HepG2 (cell line): ENCODE results near the gene LARP1. TPM values are rescaled to one million over a fixed set of nuclear protein-coding genes. Genes with fewer than 3 reads are reported as not detected.

ENCODE experiments used
- ATF2 ChIP-seq: sonication (generic); formaldehyde crosslinking; IDR thresholded peaks from 2 replicates; pipeline ENCODE4 v1.4.0; 2020; ENCODE audit warnings: missing genetic modification reagents
- DDIT3 ChIP-seq: sonication (generic); formaldehyde crosslinking; IDR thresholded peaks from 2 replicates; pipeline ENCODE4 v1.4.0; 2020; ENCODE audit warnings: mild to moderate bottlenecking, missing genetic modification reagents
- DMTF1 ChIP-seq: sonication (generic); formaldehyde crosslinking; IDR thresholded peaks from 2 replicates; pipeline ENCODE4 v1.4.0; 2020; ENCODE audit warnings: mild to moderate bottlenecking, missing genetic modification reagents
- GABPA ChIP-seq, 2 experiments: IDR thresholded peaks; 2 replicates each; pipeline ENCODE4 v1.6.1; 2011 to 2016; ENCODE audit warnings: low read depth in 2 of 2, low read length in 1 of 2, missing biosample characterization in 1 of 2, missing genetic modification characterization in 1 of 2
- HINFP ChIP-seq: sonication (generic); formaldehyde crosslinking; IDR thresholded peaks from 2 replicates; pipeline ENCODE4 v1.4.0; 2020; ENCODE audit warnings: low read depth, mild to moderate bottlenecking, missing genetic modification reagents
- HNRNPLL ChIP-seq: fragments of 200-400 bp; formaldehyde crosslinking; IDR thresholded peaks from 2 replicates; pipeline ENCODE4 v1.6.1; 2017; ENCODE audit warnings: mild to moderate bottlenecking, low read depth, low read length; ENCODE audit not compliant: poor library complexity, severe bottlenecking
- MXI1 ChIP-seq: IDR thresholded peaks from 3 replicates; pipeline ENCODE4 v1.6.1; 2012; ENCODE audit warnings: low read depth, low read length, inconsistent platforms, borderline replicate concordance
- PCBP2 ChIP-seq: fragments of 200-400 bp; formaldehyde crosslinking; optimal IDR thresholded peaks from 2 replicates; pipeline ENCODE3; 2018; ENCODE audit warnings: low read length, low read depth; ENCODE audit not compliant: poor library complexity, severe bottlenecking
- RBFOX2 ChIP-seq: fragments of 200-400 bp; formaldehyde crosslinking; IDR thresholded peaks from 2 replicates; pipeline ENCODE4 v1.6.1; 2017; ENCODE audit warnings: low read depth, mild to moderate bottlenecking, low read length
- SUZ12 ChIP-seq: fragments of 150-350 bp; IDR thresholded peaks from 2 replicates; pipeline ENCODE4 v1.6.1; 2014; ENCODE audit warnings: low read depth, low read length
- TGIF2 ChIP-seq: IDR thresholded peaks from 2 replicates; pipeline ENCODE4 v1.6.1; 2016; ENCODE audit warnings: control low read depth, missing compliant biosample characterization
- USF2 ChIP-seq, 2 experiments: sonication (generic) in 1 of 2; formaldehyde crosslinking in 1 of 2; IDR thresholded peaks; 2 replicates each; pipeline versions ENCODE4 v1.5.1 to v1.6.1; 2011 to 2020; ENCODE audit warnings: borderline replicate concordance in 1 of 2, low read depth in 1 of 2, low read length in 1 of 2, mild to moderate bottlenecking in 1 of 2, missing genetic modification reagents in 1 of 2, moderate library complexity in 1 of 2
- YEATS2 ChIP-seq: sonication (generic); formaldehyde crosslinking; IDR thresholded peaks from 2 replicates; pipeline ENCODE4 v1.4.0; 2020; ENCODE audit warnings: missing genetic modification reagents, borderline replicate concordance
- ZNF616 ChIP-seq: sonication (generic); formaldehyde crosslinking; IDR thresholded peaks from 2 replicates; pipeline ENCODE4 v1.5.0; 2020; ENCODE audit warnings: low read depth, mild to moderate bottlenecking, missing genetic modification reagents
- ZNF660 ChIP-seq: sonication (generic); formaldehyde crosslinking; IDR thresholded peaks from 2 replicates; pipeline ENCODE4 v1.5.1; 2020; ENCODE audit warnings: mild to moderate bottlenecking, low read depth, missing genetic modification reagents, borderline replicate concordance
- ZNF7 ChIP-seq: IDR thresholded peaks from 2 replicates; pipeline ENCODE4 v1.6.1; 2016; ENCODE audit warnings: missing biosample characterization, missing genetic modification reagents
- polyA plus RNA-seq, 8 experiments: library from polyadenylated mRNA; depleted of rRNA in 3 of 8; stranded (reverse) in 7 of 8; unstranded in 1 of 8; fragments of >200 nt; fragmentation: Illumina TruSeq in 4 of 8; extraction: Trizol in 4 of 8; gene quantifications; 2 replicates each; pipeline versions ENCODE4 v1.2.1 to v1.2.3, GENCODE V29; 2011 to 2016; ENCODE audit warnings: low read depth in 4 of 8, missing spikeins in 1 of 8, mixed read lengths in 1 of 8; ENCODE audit not compliant: insufficient read depth in 1 of 8
- total RNA-seq, 5 experiments: library from RNA; depleted of rRNA; stranded (reverse); fragments of >200 nt; fragmentation: Illumina TruSeq; extraction: Trizol; gene quantifications; 2 replicates each; pipeline ENCODE4 v1.2.3, GENCODE V29; 2016; ENCODE audit warnings: low read depth in 1 of 5

The LARP1 gene
- total and polyA plus RNA-seq, 2 of the 13 experiments (the other 11 are each of a cell fraction or from before 2014, with no cell fraction given) = 45.2 to 61.4 TPM

- TF ChIP-seq USF2 (IDR thresholded peaks at IDR 0.05; ENCODE audit: low read depth, low read length) = no peak
- 0 out of 2 replicates have a peak, but pooled peaks have one; percentile 35 for TF ChIP-seq USF2 (CRISPR knock-in tag; IDR thresholded peaks at IDR 0.05; ENCODE audit: borderline replicate concordance)
- TF ChIP-seq YEATS2 (CRISPR knock-in tag) = no peak
- TF ChIP-seq ZNF7 = no peak
- TF ChIP-seq ZNF616 (CRISPR knock-in tag) = no peak
- TF ChIP-seq SUZ12 = no peak
- no peak for TF ChIP-seq DMTF1
- no peak for TF ChIP-seq DDIT3 (CRISPR knock-in tag)
- TF ChIP-seq RBFOX2 = peak; percentile 88
- TF ChIP-seq PCBP2 = no peak
- no peak for TF ChIP-seq MXI1
- no peak for TF ChIP-seq TGIF2 (CRISPR knock-in tag)
- TF ChIP-seq HINFP (CRISPR knock-in tag) = peak; percentile 28; the same call in 1 of the 2 replicates
- no peak for TF ChIP-seq GABPA (IDR thresholded peaks at IDR 0.05; ENCODE audit: low read depth, low read length)
- no peak for TF ChIP-seq GABPA (CRISPR knock-in tag; IDR thresholded peaks at IDR 0.05; ENCODE audit: low read depth)
- no peak for TF ChIP-seq ATF2
- TF ChIP-seq ZNF660 (CRISPR knock-in tag) = no peak
- peak; percentile 12 for TF ChIP-seq HNRNPLL
These were observed at the start of gene LARP1 (continued) for GRCh38 chr5:154755361-154756008.
